ENCODE data around the gene IDH3B.

The IDH3B gene

GRCh38 chr20:2617099-2617714 lies 46.8 kb downstream of the IDH3B start:
- peak; percentile 5 for DNase-seq (ENCODE audit: low spot score)

- DNase-seq (ENCODE audit: low spot score) = no peak
These were observed 47.4 kb downstream of the IDH3B start for GRCh38 chr20:2616634-2617033.

GRCh38 chr20:2612073-2612472 lies 51.9 kb downstream of the IDH3B start:
- DNase-seq (ENCODE audit: low spot score) = no peak

- no peak for DNase-seq (ENCODE audit: low spot score)
These were observed 52.9 kb downstream of the IDH3B start for GRCh38 chr20:2610941-2611720.

- DNase-seq (ENCODE audit: low spot score) = no peak
These were observed 53.7 kb downstream of the IDH3B start for GRCh38 chr20:2610326-2610725.

Data from germinal center (tissue), 1 donor.